HG03280 (cell line): ENCODE measurements around the gene SPSB2.
"Not testable (repeated sequence)": the region's sequence is repeated elsewhere in the genome, so short reads cannot be mapped to it uniquely, and the experiment has no call there.

Experiments used
- ATAC-seq: cut with Tn5 transposase; IDR thresholded peaks from one replicate; pipeline ENCODE4 v1.9.1; 2021; ENCODE audit warnings: mild to moderate bottlenecking, moderate library complexity; ENCODE audit not compliant: unreplicated experiment

Gene SPSB2

GRCh38 chr12:6872073-6873048 lies 742 bp downstream of the SPSB2 start:
- ATAC-seq = peak; percentile 26

DNA sequence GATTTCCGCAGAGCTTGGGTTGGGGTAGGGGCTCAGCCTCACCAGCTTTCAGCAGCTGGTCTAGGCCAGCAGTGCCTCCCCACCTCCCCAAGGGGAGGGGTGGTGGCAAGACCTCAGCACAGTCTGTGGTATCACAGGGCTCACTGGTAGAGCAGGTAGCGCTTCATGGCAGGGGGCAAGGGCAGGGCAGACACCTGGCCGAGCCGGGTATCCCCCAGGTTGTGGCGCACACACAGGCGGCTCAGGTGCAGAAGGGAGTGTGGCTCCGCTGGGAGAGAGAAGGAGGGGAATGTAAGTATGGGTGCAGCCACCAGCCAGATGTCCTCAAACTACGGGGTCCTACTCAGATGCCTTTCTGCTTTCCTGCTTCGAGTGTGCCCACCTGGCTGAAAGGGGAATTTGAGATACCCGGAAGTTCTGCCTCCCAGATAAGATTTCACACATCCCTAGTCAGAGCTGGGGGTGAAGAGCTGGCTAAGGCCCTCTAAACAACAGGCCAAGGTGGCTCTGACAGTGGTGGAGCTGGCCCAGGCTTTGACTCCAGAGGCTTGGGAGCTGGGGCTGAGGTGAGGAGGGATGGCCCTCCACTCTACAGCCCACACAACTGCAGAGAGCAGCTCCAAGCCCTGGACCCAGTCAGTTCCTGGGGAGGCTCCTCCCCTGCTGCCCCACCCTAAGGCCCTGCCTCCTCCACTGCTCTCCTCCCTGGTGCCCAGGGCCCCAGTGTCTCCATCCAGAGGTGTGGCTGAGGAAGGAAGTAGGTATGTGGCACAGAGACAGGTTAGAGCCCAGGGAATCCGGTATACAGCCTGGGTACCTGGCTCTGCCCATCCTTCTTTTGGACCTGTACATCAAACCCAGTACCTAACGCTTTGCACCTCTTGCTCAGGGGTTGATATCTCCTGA lies 1.8 kb downstream of the SPSB2 start:
- ATAC-seq = no peak

DNA sequence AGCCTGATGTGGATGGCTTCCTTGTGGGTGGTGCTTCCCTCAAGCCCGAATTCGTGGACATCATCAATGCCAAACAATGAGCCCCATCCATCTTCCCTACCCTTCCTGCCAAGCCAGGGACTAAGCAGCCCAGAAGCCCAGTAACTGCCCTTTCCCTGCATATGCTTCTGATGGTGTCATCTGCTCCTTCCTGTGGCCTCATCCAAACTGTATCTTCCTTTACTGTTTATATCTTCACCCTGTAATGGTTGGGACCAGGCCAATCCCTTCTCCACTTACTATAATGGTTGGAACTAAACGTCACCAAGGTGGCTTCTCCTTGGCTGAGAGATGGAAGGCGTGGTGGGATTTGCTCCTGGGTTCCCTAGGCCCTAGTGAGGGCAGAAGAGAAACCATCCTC lies 2.8 kb downstream of the SPSB2 start:
- ATAC-seq = not testable (repeated sequence)

GRCh38 chr12:6869049-6870021 lies 3.8 kb downstream of the SPSB2 start:
- ATAC-seq = no peak

- no peak for ATAC-seq
Measured at GRCh38 chr12:6868211-6869048, 4.7 kb downstream of the SPSB2 start.

GRCh38 chr12:6867413-6868210 lies 5.5 kb downstream of the SPSB2 start, which contains the start of gene TPI1:
Gene TPI1, plus strand, starts transcription at chr12:6867531. Its CDS starts 36 bp downstream, at chr12:6867567.
- ATAC-seq = peak; percentile 52

DNA sequence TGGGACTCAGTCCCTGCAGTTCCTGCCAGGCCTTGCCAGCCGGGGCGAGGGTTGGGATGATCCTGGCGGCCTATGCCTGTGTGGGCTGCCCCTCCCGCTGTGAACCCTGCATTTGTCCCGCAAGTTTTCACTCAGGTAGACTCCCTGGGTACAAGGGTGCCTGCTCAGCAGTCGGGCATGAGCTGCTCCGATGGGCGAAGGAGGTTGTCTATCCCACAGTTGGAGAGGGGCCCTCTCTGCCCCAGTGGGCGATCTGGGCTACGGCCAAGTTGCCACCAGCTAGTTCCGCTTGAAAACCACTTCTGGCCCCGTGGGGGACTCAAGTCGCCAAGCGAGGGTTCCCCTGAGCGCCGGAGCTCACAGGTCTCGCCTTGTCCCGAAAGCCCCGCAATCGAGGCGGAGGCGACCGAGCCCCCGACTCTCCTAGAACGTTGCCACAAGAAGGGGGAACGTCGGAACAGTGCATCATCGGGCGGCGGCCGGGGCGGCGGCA lies 6.1 kb downstream of the SPSB2 start:
- peak; percentile 7 for ATAC-seq

DNA sequence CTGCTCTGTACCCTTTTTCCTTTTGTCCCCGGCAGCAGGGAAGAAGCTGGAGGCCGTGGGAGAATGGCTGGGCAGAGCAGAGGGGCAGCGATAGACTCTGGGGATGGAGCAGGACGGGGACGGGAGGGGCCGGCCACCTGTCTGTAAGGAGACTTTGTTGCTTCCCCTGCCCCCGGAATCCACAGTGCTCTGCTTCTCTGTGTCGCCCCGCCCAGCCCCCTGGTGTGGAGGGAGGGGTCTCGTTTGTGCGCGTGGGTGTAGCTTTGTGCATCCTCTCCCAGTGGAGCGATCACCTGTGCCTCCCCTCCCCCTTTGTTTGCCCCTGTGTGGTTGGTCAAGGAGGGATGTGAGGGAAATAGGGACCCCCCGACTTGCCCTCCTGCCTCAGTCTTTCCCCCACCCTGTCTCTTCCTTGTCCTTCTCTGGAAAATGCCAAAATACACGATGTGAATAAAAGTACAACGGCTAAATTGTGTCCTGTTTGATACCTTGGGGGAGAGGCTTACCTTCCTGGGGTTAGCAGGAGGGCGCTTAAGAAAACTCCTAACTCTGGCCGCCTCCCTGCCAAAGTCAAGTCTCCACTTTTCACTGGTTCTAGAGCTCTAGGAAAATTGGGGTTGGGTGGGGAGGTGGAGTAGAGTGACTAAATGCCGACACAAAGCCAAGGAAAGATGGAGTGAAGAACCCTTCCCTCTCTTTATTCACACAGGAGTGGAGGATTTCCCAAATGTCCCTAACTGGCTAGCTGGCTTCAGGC lies 6.8 kb downstream of the SPSB2 start:
- no peak for ATAC-seq

GRCh38 chr12:6865307-6865706 lies 7.8 kb downstream of the SPSB2 start:
- not testable (repeated sequence) for ATAC-seq

DNA sequence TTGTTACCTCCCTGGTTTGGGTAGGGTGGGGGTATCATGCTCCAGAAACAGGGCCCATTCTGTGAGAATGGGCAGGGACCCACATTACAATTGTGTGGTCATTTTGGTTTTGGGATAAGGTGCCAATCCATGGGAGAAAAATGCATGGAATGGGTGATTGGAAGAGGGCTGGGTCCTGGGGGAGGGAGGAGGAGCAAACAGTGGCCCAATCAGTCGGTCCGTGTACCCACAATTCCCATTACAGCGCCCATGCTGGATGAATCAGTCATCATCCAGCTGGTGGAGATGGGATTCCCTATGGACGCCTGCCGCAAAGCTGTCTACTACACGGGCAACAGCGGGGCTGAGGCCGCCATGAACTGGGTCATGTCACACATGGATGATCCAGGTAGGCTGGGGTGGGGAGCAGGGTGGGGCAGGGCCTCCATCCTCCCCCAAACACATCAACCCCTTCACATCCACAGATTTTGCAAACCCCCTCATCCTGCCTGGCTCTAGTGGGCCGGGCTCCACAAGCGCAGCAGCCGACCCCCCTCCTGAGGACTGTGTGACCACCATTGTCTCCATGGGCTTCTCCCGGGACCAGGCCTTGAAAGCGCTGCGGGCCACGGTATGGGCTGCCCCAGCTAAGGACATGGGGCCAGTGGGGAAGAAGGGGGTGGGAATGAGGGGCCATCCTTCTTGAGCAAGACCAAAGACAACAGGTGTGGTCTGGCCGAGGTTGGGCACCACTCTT lies 9.3 kb downstream of the SPSB2 start:
- no peak for ATAC-seq

DNA sequence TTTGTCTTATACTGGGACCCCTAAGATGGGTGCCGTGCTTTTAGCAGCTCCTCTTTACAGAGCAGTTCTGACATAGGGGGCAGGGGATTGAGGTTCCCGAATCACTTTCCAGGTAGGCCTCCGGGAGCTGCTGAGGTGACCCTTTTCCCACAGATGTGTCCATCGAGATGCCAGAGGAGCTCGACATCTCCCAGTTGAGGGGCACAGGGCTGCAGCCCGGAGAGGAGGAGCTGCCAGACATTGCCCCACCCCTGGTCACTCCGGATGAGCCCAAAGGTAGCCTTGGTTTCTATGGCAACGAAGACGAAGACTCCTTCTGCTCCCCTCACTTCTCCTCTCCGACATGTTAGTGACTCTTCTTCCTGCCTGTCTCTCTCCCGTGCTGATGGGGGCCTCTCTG lies 10.1 kb downstream of the SPSB2 start:
- no peak for ATAC-seq

GRCh38 chr12:6861391-6861790 lies 11.7 kb downstream of the SPSB2 start:
- ATAC-seq = no peak

GRCh38 chr12:6860942-6861341 lies 12.2 kb downstream of the SPSB2 start:
- ATAC-seq = no peak

- ATAC-seq = no peak
Measured at GRCh38 chr12:6860116-6860515, 13.0 kb downstream of the SPSB2 start.

DNA sequence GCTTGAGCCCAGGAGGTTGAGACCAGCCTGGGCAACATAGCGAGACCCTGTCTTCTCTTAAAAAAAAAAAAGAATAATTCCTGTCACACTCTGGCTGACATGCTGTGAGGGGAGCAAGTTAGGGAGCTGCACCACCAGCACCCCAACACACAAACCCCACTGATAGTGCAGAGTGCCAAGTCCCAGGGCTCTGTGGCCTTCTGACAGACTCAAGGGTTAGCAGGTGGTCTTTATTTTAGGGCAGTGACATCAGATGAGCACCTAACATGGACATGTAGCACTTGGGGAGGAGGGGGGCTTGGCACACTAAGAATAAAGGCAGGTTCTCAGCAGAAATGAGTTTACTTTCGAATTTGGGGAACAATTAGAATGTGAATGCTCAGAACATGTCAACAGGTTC lies 14.3 kb downstream of the SPSB2 start:
- no peak for ATAC-seq

DNA sequence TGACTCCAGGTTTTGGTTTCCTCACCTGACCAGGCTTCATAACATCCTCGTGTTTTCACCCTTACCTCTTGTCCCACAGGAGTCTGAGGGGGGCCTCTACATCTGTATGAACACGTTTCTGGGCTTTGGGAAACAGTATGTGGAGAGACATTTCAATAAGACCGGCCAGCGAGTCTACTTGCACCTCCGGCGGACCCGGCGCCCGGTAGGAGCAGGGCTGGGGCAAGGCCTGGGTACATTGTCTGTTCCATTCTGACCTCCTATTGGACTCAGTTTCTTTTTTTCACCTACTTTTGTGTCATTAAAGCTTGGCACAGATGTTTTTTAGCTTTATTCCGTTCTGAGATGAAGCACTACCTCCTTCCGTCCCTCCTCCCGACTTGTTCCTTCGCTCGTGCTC lies 17.8 kb downstream of the SPSB2 start:
- ATAC-seq = no peak

DNA sequence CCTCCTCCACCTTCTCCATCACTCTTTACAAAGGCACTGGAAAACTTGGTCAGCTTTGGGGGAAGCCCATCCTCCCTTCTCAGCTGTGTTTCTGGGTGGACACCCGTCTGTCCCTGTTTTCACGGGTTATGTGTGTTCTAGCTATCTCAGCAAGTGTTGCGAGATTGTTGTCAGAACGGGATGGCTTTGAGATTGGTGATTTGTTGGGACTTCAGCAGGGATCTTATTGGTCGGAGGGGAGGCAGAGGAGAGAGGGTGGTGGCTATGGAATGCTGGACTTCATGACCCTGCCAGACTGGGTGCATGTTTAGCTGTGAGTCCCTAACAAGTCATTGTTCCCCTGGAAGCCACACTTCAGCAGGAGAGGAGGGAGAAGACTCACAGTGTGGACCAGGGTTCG lies 19.1 kb downstream of the SPSB2 start:
- ATAC-seq = no peak
